HG03095 (cell line): Measurements from ENCODE around the gene WDR33.
"Not testable (repeated sequence)": the region's sequence is repeated elsewhere in the genome, so short reads cannot be mapped to it uniquely, and the experiment has no call there.

Experiments used
- ATAC-seq: cut with Tn5 transposase; IDR thresholded peaks from one replicate; pipeline ENCODE4 v1.9.1; 2021; ENCODE audit warnings: moderate library complexity; ENCODE audit not compliant: unreplicated experiment

Gene WDR33

GRCh38 chr2:127811397-127812321 lies 688 bp upstream of the WDR33 start:
- ATAC-seq, result no peak

GRCh38 chr2:127810156-127810618 lies 784 bp downstream of the WDR33 start:
- ATAC-seq, result no peak

- ATAC-seq, result no peak
Measured at GRCh38 chr2:127807678-127808353, 3.2 kb downstream of the WDR33 start.

GRCh38 chr2:127806860-127807259 lies 4.1 kb downstream of the WDR33 start:
- ATAC-seq, result not testable (repeated sequence)

GRCh38 chr2:127805491-127805890 lies 5.5 kb downstream of the WDR33 start:
- no peak for ATAC-seq

- no peak for ATAC-seq
Measured at GRCh38 chr2:127799926-127800325, 11.0 kb downstream of the WDR33 start.

GRCh38 chr2:127796389-127796788 lies 14.6 kb downstream of the WDR33 start:
- ATAC-seq, result no peak

GRCh38 chr2:127794901-127795300 lies 16.1 kb downstream of the WDR33 start:
- ATAC-seq, result not testable (repeated sequence)

GRCh38 chr2:127792805-127793204 lies 18.2 kb downstream of the WDR33 start:
- no peak for ATAC-seq

- ATAC-seq, result no peak
Measured at GRCh38 chr2:127790694-127791529, 20.1 kb downstream of the WDR33 start.

- no peak for ATAC-seq
Measured at GRCh38 chr2:127786048-127786809, 24.7 kb downstream of the WDR33 start.

- ATAC-seq, result no peak
Measured at GRCh38 chr2:127784965-127785518, 25.9 kb downstream of the WDR33 start.

- no peak for ATAC-seq
Measured at GRCh38 chr2:127783101-127783500, 27.9 kb downstream of the WDR33 start.

- no peak for ATAC-seq
Measured at GRCh38 chr2:127778850-127779249, 32.1 kb downstream of the WDR33 start.

GRCh38 chr2:127778447-127778846 lies 32.5 kb downstream of the WDR33 start:
- no peak for ATAC-seq

- ATAC-seq, result no peak
Measured at GRCh38 chr2:127776122-127776780, 34.7 kb downstream of the WDR33 start.

- no peak for ATAC-seq
Measured at GRCh38 chr2:127771756-127772155, 39.2 kb downstream of the WDR33 start.

- ATAC-seq, result no peak
Measured at GRCh38 chr2:127770973-127771735, 39.8 kb downstream of the WDR33 start.

GRCh38 chr2:127770534-127770933 lies 40.4 kb downstream of the WDR33 start:
- not testable (repeated sequence) for ATAC-seq
